Subcutaneous abdominal adipose tissue (tissue), 5 donors: ENCODE results near the gene SCYGR1.
"Not testable (repeated sequence)": the region's sequence is repeated elsewhere in the genome, so short reads cannot be mapped to it uniquely, and the experiment has no call there.

Experiments used
- H3K27ac ChIP-seq: one replicate; pipeline ENCODE4 v1.7.0; 2013; ENCODE audit warnings: low read depth, mild to moderate bottlenecking, inconsistent platforms, low read length, moderate library complexity
- H3K27me3 ChIP-seq, 5 donors: one replicate each; pipeline ENCODE4 v1.7.0; 2013; ENCODE audit warnings: low read length in 5 of 5, inconsistent platforms in 1 of 5; ENCODE audit not compliant: control insufficient read depth in 5 of 5, insufficient read depth in 4 of 5
- H3K36me3 ChIP-seq, 5 donors: one replicate each; pipeline ENCODE4 v1.7.0; 2013; ENCODE audit warnings: low read length in 5 of 5; ENCODE audit not compliant: control insufficient read depth in 5 of 5, insufficient read depth in 5 of 5
- H3K4me1 ChIP-seq, 5 donors: one replicate each; pipeline ENCODE4 v1.7.0; 2013; ENCODE audit warnings: low read length in 5 of 5, mild to moderate bottlenecking in 3 of 5, moderate library complexity in 1 of 5; ENCODE audit not compliant: control insufficient read depth in 5 of 5, insufficient read depth in 5 of 5
- H3K4me3 ChIP-seq, 5 donors: one replicate each; pipeline ENCODE4 v1.7.0; 2013; ENCODE audit warnings: low read length in 5 of 5, low read depth in 1 of 5
- H3K9ac ChIP-seq, 5 donors: one replicate each; pipeline ENCODE4 v1.7.0; 2013; ENCODE audit warnings: low read length in 5 of 5, mild to moderate bottlenecking in 4 of 5, moderate library complexity in 3 of 5
- H3K9me3 ChIP-seq, 5 donors: one replicate each; pipeline ENCODE4 v1.7.0; 2013; ENCODE audit warnings: low read length in 5 of 5; ENCODE audit not compliant: control insufficient read depth in 5 of 5
- donor health status: healthy.
- donor health status: healthy.
- donor health status: healthy.
- donor health status: healthy.
- donor health status: healthy.

Gene SCYGR1, protein sequence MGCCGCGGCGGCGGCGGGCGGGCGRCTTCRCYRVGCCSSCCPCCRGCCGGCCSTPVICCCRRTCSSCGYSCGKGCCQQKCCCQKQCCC

DNA sequence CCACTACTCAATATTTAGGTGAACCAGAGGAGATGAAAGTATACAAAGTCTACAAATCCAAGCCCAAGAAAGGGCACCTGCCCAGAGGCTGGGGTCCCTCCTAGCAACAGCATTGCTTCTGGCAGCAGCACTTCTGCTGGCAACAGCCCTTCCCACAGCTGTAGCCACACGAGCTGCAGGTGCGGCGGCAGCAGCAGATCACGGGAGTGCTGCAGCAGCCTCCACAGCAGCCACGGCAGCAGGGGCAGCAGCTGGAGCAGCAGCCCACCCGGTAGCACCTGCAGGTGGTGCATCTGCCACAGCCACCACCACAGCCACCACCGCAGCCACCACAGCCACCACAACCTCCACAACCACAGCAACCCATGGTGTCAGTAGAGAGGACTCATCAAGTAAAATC is at the start of gene SCYGR1:
Gene SCYGR1, minus strand, starts transcription at position 367 of the 400 bp plus-strand sequence. Its CDS starts 0 bp downstream, at position 367.
- H3K9ac ChIP-seq, H3K27me3 ChIP-seq, H3K9me3 ChIP-seq, H3K4me3 ChIP-seq, H3K4me1 ChIP-seq, H3K36me3 ChIP-seq, H3K27ac ChIP-seq: not testable (repeated sequence)

DNA sequence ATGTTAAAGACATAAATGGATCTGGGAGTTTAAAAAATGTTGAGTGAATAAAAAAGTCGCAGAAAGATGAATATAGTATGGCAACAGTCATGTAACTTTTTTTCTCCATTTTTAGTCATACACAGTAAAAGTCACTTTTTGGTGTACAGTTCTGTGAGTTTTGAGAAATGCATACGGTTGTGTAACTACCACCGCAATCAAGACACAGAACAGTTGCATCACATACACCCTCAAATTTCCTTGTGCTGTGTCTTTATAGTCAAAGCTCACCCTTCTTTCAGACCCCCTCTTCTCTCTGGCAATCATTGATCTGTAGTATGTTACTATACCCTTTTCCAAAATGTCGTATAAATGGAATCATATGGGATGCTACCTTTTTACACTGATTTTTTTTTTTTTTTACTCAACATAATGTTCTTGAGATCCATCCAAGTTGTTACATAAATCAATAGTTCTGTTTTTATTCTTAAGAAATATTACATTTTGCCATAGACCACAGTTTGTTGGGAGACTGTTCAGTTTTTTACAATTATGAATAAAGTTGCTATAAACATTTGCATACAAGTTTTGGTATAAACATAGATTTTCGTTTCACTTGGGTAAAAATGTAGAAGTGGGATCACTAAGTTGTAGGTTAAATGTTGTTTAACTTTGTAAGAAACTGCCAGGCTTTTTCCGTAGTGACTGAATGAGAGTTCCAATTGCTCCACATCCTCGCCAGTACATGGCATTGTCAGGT is 48.9 kb upstream of the SCYGR1 start:
- Histone ChIP-seq H3K4me1 (peaks cover 0 to 9% (median 2%) of the 10 kb centered on the region in 5 donors), H3K4me3 (no peak overlapping the region), H3K36me3 (no peaks in the 10 kb centered on the region), H3K9ac (no peak overlapping the region), H3K27me3 (no peaks in the 10 kb centered on the region), H3K27ac (no peak overlapping the region), H3K9me3 (peaks cover 3 to 9% (median 7%) of the 10 kb centered on the region in 5 donors)

DNA sequence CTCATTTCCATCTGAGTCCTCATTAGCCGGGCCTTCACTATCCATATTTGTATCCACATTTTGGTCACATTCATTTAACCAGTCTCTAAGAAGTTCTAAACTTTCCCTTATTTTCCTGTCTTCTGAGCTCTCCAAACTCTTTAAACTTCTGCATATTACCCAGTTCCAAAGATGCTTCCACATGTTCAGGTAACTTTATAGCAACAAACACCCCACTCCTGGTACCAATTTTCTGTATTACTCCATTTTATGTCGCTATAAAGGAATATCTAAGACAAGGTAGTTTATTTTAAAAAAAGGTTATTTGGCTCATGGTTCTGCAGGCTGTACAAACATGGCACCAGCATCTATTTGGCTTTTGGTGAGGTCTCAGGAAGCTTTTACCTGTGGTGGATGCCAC is 45.4 kb upstream of the SCYGR1 start:
- Histone ChIP-seq H3K4me1 (peaks cover 0 to 9% (median 2%) of the 10 kb centered on the region in 5 donors), H3K4me3 (no peak overlapping the region), H3K36me3 (no peaks in the 10 kb centered on the region)

DNA sequence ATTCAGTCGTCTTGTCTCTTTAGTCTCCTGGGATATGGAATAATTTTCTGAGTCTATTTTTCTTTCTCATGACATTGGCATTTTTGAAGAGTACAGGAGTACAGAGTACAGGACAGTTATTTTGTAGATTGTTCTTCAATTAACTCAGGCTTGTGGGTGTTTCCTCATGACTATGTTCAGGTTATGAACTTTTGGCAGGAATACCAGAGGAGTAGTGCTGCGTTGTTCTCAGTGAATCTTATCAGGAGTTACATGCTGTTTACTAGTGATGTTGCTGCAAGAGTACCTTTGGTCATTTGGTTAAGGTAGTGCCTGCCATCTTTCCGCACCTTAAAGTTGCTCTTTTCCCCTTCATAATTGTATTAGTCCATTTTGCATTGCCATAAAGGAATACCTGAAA is 42.9 kb upstream of the SCYGR1 start:
- Histone ChIP-seq H3K27ac (no peak overlapping the region), H3K4me1 (no peaks in the 10 kb centered on the region), H3K9ac (no peak overlapping the region), H3K4me3 (no peak overlapping the region), H3K27me3 (no peaks in the 10 kb centered on the region), H3K9me3 (peaks cover 3 to 9% (median 7%) of the 10 kb centered on the region in 5 donors), H3K36me3 (no peaks in the 10 kb centered on the region)

More for the DNA sequence above, 45.4 kb upstream of the SCYGR1 start:
- Histone ChIP-seq H3K9ac (no peak overlapping the region), H3K9me3 (peaks cover 3 to 9% (median 7%) of the 10 kb centered on the region in 5 donors), H3K27me3 (no peaks in the 10 kb centered on the region), H3K27ac (no peak overlapping the region)

DNA sequence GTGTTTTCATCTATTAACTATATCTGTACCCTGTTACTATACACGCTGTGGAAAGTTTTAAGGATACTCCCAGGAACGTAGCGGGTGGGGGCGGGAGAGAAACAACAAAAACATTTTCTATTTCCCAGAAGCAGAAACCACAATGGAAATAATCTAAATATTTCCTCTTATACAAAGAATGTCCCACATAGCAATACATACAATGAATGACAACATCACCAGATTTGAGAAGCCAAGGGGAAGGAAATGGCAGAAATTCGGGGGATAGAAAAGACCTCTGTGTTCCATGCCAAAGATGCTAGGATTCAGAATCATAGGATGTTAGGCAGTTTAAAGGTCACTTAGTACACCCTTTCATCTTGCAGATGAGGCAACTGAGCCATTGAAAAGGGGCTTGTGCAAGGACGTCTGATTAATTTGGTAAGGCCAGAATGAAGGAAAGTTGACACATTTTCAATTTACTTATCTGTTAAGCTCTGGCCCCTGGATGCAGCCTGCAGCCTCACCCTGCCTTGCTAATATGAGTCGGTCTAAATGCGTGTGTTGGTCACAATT is 41.1 kb upstream of the SCYGR1 start:
- no peaks in the 10 kb centered on the region for H3K4me1 ChIP-seq
- H3K36me3 ChIP-seq: no peaks in the 10 kb centered on the region
- no peak overlapping the region for H3K4me3 ChIP-seq
- no peaks in the 10 kb centered on the region for H3K27me3 ChIP-seq
- H3K9me3 ChIP-seq: peaks cover 3 to 9% (median 7%) of the 10 kb centered on the region in 5 donors
- no peak overlapping the region for H3K9ac ChIP-seq
- no peak overlapping the region for H3K27ac ChIP-seq

DNA sequence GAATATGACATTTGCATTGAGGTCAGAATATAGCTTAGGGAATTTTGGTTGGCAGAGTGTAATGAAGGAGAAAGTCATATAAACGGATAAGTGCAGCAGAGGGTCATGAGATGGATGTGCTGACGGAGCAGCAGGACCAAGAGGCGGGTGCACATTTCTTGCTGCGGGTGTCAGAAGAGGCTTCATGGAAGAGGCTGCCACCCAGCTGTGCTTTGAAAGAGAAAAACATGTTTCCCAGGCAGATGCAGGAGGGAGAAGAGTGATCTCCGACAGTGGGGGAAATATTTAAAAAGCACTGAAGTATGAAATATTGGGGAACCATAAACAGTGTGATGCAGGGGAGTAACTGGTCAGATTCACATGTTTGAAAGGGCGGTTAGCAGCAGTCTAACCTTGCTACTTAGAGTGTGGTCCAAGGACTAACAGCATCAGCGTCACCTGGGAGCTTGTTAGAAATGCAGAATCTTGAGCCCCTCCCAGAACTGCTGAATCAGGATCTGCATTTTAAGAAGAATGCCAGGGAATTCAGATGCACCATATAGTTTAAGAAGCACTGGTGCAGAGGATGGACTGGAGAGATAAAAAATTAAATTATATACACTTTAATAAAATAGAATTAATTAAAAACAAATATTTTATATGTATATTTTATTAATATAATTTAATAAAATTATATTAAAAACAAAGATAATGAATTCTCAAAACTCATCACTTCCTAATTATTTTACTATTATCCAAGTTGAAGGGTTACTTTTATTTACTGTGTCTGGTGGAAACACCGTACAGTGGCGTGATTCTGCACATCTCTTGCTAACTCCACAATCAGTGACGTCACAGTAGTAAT is 36.1 kb upstream of the SCYGR1 start:
- H3K9me3 ChIP-seq: no peaks in the 10 kb centered on the region
- no peak overlapping the region for H3K27ac ChIP-seq
- H3K9ac ChIP-seq: no peak overlapping the region
- no peaks in the 10 kb centered on the region for H3K4me1 ChIP-seq
- no peak overlapping the region for H3K4me3 ChIP-seq
- H3K27me3 ChIP-seq: no peaks in the 10 kb centered on the region
- no peaks in the 10 kb centered on the region for H3K36me3 ChIP-seq

DNA sequence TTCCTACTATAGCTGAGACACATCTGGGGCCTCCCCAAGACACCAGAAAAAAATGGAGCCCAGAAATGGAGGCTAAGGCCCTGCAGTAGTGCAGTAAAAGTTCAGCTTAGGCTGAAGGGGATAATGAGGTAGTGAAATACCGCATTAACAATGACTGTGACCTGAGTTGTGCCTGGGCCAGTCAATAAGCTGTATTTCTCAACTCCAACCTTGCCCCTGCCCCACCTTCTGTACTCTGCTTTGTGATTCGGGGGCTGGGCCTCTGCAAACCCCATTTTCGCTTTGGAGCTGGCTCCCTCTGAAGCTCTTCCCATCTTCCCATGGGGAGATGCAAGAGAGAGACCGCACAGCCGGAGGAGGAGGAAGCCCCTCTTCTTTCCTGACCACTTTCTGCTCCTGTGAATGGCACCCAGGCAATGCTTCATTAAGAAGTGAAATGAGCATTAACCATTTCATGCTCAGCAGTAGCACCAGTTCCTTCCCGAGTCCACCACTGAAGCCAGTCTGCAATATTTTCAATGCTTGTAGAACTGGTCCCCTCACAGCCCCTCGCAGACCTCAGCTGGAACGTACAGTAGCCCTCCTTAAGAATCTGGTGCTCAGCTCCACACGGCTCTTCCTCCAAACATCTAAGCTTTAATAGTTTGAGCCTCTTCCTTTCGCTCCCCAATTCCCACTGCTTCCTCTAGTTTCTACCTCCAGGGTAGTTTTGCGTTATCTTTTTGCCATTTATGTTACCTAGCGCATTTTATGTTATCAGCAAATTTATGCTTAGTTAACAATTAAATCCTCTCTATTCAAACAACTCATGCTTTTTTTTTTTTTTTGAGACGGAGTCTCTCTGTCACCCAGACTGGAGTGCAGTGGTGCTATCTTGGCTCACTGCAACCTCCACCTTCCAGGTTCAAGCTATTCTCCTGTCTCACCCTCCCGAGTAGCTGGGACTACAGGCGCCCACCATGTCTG is 32.6 kb upstream of the SCYGR1 start:
- Histone ChIP-seq H3K9ac (no peak overlapping the region), H3K4me3 (no peak overlapping the region), H3K36me3 (no peaks in the 10 kb centered on the region), H3K4me1 (peaks cover 0 to 9% (median 0%) of the 10 kb centered on the region in 5 donors), H3K27me3 (no peaks in the 10 kb centered on the region), H3K27ac (no peak overlapping the region), H3K9me3 (no peaks in the 10 kb centered on the region)

DNA sequence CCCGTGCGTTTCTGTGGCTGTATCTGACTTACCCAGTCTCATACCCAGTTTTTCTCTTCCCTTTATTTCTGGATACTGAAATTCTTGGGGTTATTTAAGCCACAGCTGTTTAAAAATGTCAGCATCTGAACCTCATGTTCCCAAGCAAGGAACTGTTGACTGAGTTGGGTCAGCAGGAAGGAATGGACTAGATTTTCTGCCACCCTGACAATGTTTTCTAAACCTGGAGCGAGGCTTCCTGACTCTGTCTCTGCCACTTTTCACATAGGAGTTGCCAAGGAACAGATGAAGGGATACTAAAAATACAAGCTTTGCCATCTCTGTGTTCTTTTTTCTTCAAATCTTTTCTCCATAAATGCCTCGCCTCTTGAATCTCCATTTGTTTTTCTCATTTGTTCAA is 29.0 kb upstream of the SCYGR1 start:
- H3K27ac ChIP-seq: peak overlapping the region; percentile 76
- no peak overlapping the region for H3K9ac ChIP-seq
- peaks cover 0 to 21% (median 6%) of the 10 kb centered on the region in 5 donors for H3K4me1 ChIP-seq
- no peaks in the 10 kb centered on the region for H3K9me3 ChIP-seq
- no peaks in the 10 kb centered on the region for H3K27me3 ChIP-seq
- no peak overlapping the region for H3K4me3 ChIP-seq
- no peaks in the 10 kb centered on the region for H3K36me3 ChIP-seq
